ENCODE measurements around the gene UCN.

DNA sequence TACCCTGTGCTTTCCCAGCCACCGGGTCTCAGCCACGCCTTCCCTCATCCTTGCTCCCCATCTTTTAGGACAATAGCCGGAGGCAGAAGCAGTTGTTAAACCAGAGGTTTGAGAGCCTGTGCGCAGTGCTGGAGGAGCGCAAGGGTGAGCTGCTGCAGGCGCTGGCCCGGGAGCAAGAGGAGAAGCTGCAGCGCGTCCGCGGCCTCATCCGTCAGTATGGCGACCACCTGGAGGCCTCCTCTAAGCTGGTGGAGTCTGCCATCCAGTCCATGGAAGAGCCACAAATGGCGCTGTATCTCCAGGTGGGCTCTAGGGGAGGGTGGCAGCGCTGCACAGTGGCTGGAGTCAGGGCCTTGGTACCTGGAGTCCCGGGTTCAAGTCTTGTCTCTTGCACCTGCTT, 2.7 kb downstream of the UCN start:
- TF ChIP-seq, protein P1, sequence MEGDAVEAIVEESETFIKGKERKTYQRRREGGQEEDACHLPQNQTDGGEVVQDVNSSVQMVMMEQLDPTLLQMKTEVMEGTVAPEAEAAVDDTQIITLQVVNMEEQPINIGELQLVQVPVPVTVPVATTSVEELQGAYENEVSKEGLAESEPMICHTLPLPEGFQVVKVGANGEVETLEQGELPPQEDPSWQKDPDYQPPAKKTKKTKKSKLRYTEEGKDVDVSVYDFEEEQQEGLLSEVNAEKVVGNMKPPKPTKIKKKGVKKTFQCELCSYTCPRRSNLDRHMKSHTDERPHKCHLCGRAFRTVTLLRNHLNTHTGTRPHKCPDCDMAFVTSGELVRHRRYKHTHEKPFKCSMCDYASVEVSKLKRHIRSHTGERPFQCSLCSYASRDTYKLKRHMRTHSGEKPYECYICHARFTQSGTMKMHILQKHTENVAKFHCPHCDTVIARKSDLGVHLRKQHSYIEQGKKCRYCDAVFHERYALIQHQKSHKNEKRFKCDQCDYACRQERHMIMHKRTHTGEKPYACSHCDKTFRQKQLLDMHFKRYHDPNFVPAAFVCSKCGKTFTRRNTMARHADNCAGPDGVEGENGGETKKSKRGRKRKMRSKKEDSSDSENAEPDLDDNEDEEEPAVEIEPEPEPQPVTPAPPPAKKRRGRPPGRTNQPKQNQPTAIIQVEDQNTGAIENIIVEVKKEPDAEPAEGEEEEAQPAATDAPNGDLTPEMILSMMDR (conservative IDR thresholded peaks at IDR 0.05; ENCODE audit: low read length): no peak
- TF ChIP-seq EZH2phosphoT487 (IDR thresholded peaks at IDR 0.05; ENCODE audit: borderline replicate concordance): no peak
